A549 (cell line): ENCODE data around the gene NAV3.

Experiments
- CHD2 ChIP-seq: fragments of 150-350 bp; IDR thresholded peaks from 2 replicates; pipeline ENCODE4 v1.6.1; 2014; ENCODE audit warnings: low read length; ENCODE audit not compliant: partially characterized antibody
- CTCF ChIP-seq: fragments of >200 bp; sonication (Bioruptor Twin); formaldehyde crosslinking; IDR thresholded peaks from 3 replicates; pipeline ENCODE4 v1.5.1; 2016
- EHF ChIP-seq: fragments of 250-450 bp; sonication (Bioruptor Pico); IDR thresholded peaks from 2 replicates; pipeline ENCODE4 v1.5.0; 2020; ENCODE audit warnings: mild to moderate bottlenecking
- EP300 ChIP-seq, 2 experiments: fragments of >200 bp; sonication (Bioruptor Twin); formaldehyde crosslinking; IDR thresholded peaks; 2 replicates in 1 of 2; 3 replicates in 1 of 2; pipeline ENCODE4 v1.6.1; 2016 to 2017
- KDM1A ChIP-seq: fragments of 200-600 bp; sonication (generic); IDR thresholded peaks from 2 replicates; pipeline ENCODE4 v1.6.1; 2016; ENCODE audit warnings: low read depth, mild to moderate bottlenecking
- MAFK ChIP-seq: fragments of 450-650 bp; IDR thresholded peaks from 2 replicates; pipeline ENCODE4 v1.6.1; 2014; ENCODE audit not compliant: partially characterized antibody
- MAX ChIP-seq: IDR thresholded peaks from 2 replicates; pipeline ENCODE4 v1.6.1; 2012
- PHF8 ChIP-seq: fragments of 200-600 bp; sonication (generic); IDR thresholded peaks from 2 replicates; pipeline ENCODE4 v1.6.1; 2016; ENCODE audit warnings: low read depth, mild to moderate bottlenecking, antibody characterized with exemption, moderate library complexity, borderline replicate concordance
- POLR2A ChIP-seq: IDR thresholded peaks from 2 replicates; pipeline ENCODE4 v1.6.1; 2012; ENCODE audit warnings: mild to moderate bottlenecking, low read length
- RCOR1 ChIP-seq: fragments of 150-350 bp; IDR thresholded peaks from 2 replicates; pipeline ENCODE4 v1.6.1; 2014; ENCODE audit warnings: antibody characterized with exemption, low read length, low read depth
- REST ChIP-seq: fragments of 200-600 bp; sonication (generic); IDR thresholded peaks from 2 replicates; pipeline ENCODE4 v1.6.1; 2016; ENCODE audit warnings: antibody characterized with exemption, mild to moderate bottlenecking, moderate library complexity
- ZFP36 ChIP-seq: fragments of 450-650 bp; IDR thresholded peaks from 2 replicates; pipeline ENCODE4 v1.6.1; 2014; ENCODE audit warnings: borderline replicate concordance; ENCODE audit not compliant: partially characterized antibody

- no peak for TF ChIP-seq CTCF
- TF ChIP-seq MAX: no peak
- no peak for TF ChIP-seq EHF
- no peak for TF ChIP-seq ZFP36
- no peak for TF ChIP-seq REST
- TF ChIP-seq POLR2A: no peak
- no peak for TF ChIP-seq CHD2
- no peak for TF ChIP-seq KDM1A
- no peak for TF ChIP-seq RCOR1
- no peak for TF ChIP-seq EP300 (IDR thresholded peaks at IDR 0.05)
- no peak for TF ChIP-seq MAFK
- TF ChIP-seq PHF8: no peak
Measured at GRCh38 chr12:78101946-78102635, 271.4 kb downstream of the NAV3 start.
